ENCODE measurements around the gene CLNS1A. TPM values are rescaled to one million over a fixed set of nuclear protein-coding genes. Genes with fewer than 3 reads are reported as not detected.

Gene CLNS1A
- total and polyA plus RNA-seq, 2 experiments from 2014 or later, result 160 to 204 TPM

- no peak overlapping the region for H3K27ac ChIP-seq (ENCODE audit: low read depth)
- ATAC-seq (no peak), DNase-seq (ENCODE audit: low spot score) (no peak)
- TF ChIP-seq CREB1 (CRISPR knock-in tag; IDR thresholded peaks at IDR 0.05; ENCODE audit: low read depth), result no peak
- TF ChIP-seq ZNF114 (CRISPR knock-in tag; IDR thresholded peaks at IDR 0.05), result no peak
- no peak for TF ChIP-seq NANOG (IDR thresholded peaks at IDR 0.05; ENCODE audit: borderline replicate concordance)
- TF ChIP-seq ZNF331 (CRISPR knock-in tag; IDR thresholded peaks at IDR 0.05; ENCODE audit: low read depth), result no peak
- no peak for TF ChIP-seq STAT1 (IDR thresholded peaks at IDR 0.05; ENCODE audit: unreplicated experiment)
- TF ChIP-seq, protein P1, sequence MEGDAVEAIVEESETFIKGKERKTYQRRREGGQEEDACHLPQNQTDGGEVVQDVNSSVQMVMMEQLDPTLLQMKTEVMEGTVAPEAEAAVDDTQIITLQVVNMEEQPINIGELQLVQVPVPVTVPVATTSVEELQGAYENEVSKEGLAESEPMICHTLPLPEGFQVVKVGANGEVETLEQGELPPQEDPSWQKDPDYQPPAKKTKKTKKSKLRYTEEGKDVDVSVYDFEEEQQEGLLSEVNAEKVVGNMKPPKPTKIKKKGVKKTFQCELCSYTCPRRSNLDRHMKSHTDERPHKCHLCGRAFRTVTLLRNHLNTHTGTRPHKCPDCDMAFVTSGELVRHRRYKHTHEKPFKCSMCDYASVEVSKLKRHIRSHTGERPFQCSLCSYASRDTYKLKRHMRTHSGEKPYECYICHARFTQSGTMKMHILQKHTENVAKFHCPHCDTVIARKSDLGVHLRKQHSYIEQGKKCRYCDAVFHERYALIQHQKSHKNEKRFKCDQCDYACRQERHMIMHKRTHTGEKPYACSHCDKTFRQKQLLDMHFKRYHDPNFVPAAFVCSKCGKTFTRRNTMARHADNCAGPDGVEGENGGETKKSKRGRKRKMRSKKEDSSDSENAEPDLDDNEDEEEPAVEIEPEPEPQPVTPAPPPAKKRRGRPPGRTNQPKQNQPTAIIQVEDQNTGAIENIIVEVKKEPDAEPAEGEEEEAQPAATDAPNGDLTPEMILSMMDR (conservative IDR thresholded peaks at IDR 0.05; ENCODE audit: low read depth in 2 of 2), result no peak
- no peak for TF ChIP-seq EZH2phosphoT487 (IDR thresholded peaks at IDR 0.05; ENCODE audit: unreplicated experiment)
- no peak for TF ChIP-seq ZNF462 (CRISPR knock-in tag; IDR thresholded peaks at IDR 0.05)
- TF ChIP-seq EZH2 (IDR thresholded peaks at IDR 0.05; ENCODE audit: low read depth, unreplicated experiment), result no peak
- no peak for TF ChIP-seq JUNB (IDR thresholded peaks at IDR 0.05; ENCODE audit: unreplicated experiment)
- TF ChIP-seq POLR2AphosphoS5 (IDR thresholded peaks at IDR 0.05; ENCODE audit: low read depth), result no peak
- TF ChIP-seq, protein P2, sequence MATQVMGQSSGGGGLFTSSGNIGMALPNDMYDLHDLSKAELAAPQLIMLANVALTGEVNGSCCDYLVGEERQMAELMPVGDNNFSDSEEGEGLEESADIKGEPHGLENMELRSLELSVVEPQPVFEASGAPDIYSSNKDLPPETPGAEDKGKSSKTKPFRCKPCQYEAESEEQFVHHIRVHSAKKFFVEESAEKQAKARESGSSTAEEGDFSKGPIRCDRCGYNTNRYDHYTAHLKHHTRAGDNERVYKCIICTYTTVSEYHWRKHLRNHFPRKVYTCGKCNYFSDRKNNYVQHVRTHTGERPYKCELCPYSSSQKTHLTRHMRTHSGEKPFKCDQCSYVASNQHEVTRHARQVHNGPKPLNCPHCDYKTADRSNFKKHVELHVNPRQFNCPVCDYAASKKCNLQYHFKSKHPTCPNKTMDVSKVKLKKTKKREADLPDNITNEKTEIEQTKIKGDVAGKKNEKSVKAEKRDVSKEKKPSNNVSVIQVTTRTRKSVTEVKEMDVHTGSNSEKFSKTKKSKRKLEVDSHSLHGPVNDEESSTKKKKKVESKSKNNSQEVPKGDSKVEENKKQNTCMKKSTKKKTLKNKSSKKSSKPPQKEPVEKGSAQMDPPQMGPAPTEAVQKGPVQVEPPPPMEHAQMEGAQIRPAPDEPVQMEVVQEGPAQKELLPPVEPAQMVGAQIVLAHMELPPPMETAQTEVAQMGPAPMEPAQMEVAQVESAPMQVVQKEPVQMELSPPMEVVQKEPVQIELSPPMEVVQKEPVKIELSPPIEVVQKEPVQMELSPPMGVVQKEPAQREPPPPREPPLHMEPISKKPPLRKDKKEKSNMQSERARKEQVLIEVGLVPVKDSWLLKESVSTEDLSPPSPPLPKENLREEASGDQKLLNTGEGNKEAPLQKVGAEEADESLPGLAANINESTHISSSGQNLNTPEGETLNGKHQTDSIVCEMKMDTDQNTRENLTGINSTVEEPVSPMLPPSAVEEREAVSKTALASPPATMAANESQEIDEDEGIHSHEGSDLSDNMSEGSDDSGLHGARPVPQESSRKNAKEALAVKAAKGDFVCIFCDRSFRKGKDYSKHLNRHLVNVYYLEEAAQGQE (IDR thresholded peaks at IDR 0.05; ENCODE audit: unreplicated experiment), result no peak
- no peak for TF ChIP-seq ETS1 (IDR thresholded peaks at IDR 0.05)
- no peak overlapping the region for H3K4me3 ChIP-seq
- Mint-ChIP-seq H3K27ac (no peak overlapping the region), H3K9me3 (no peaks in the 10 kb centered on the region), H3K4me1 (peaks cover 3% of the 10 kb centered on the region; the same call in 1 of the 3 replicates), H3K27me3 (ENCODE audit: insufficient read depth, low read depth, poor library complexity) (peaks cover 3% of the 10 kb centered on the region), H3K36me3 (ENCODE audit: low read depth) (no peaks in the 10 kb centered on the region; the same call in 2 of the 3 replicates), H3K4me3 (no peak overlapping the region)
- no peaks in the 10 kb centered on the region for H3F3A ChIP-seq (replicated peaks; ENCODE audit: low read depth)
- H2AFZ ChIP-seq, result no peak overlapping the region
- H3K79me2 ChIP-seq (replicated peaks; ENCODE audit: insufficient read depth), result no peaks in the 10 kb centered on the region
- H4K20me1 ChIP-seq (replicated peaks; ENCODE audit: insufficient read depth), result no peaks in the 10 kb centered on the region
- H3K36me3 ChIP-seq (ENCODE audit: insufficient read depth), result no peaks in the 10 kb centered on the region; the same call in 1 of the 2 replicates
- 0 out of 2 replicates have a peak, but pooled peaks cover 1% of the 10 kb centered on the region for H3K9me2 ChIP-seq (ENCODE audit: insufficient read depth)
- H3K4me2 ChIP-seq, result no peak overlapping the region
- H3K4me1 ChIP-seq (ENCODE audit: insufficient read depth), result no peaks in the 10 kb centered on the region
- H3K27me3 ChIP-seq (ENCODE audit: insufficient read depth), result no peaks in the 10 kb centered on the region
These were observed 23.4 kb upstream of the CLNS1A start for GRCh38 chr11:77660947-77661346.
